ENCODE measurements around the gene SLC37A4.

- TF ChIP-seq POLR2A (IDR thresholded peaks at IDR 0.05) (no peak), CTCF (IDR thresholded peaks at IDR 0.05) (no peak)
Measured at GRCh38 chr11:118984825-118985224, 45.9 kb downstream of the SLC37A4 start.

All from testis (tissue), 2 donors.